K562 (cell line): Measurements from ENCODE around the gene HSBP1L1. TPM values are rescaled to one million over a fixed set of nuclear protein-coding genes. Genes with fewer than 3 reads are reported as not detected.

Source experiments
- ATAC-seq: fragments of 200-7000 bp; cut with Tn5 transposase; 3 replicates; pipeline ENCODE4 v1.9.1; 2020; ENCODE audit warnings: moderate library complexity
- BruUV-seq: library from RNA; stranded (reverse); fragments of 400-500 nt; replicated peaks from 2 replicates; lab custom pipeline; 2021; lab: Mats Ljungman, UMichigan
- CTCF ChIA-PET: fragments of 300-600 bp; formaldehyde crosslinking; extraction: SDS; loops from one replicate; lab custom pipeline; 2021; ENCODE audit warnings: low intra/inter-chr PET ratio; lab: Yijun Ruan, JAX
- POLR2A ChIA-PET: fragments of 300-600, 350-650 bp; sonication (Branson Sonifier 250); formaldehyde crosslinking; extraction: SDS; loops from one replicate; lab custom pipeline; 2021; ENCODE audit warnings: antibody characterized with exemption, inconsistent platforms; lab: Yijun Ruan, JAX
- DNase-seq, 4 experiments: peaks; one replicate each; pipeline versions ENCODE4 v3.0.0 to v3.0.0-alpha.2; 2011 to 2018; ENCODE audit warnings: low spot score in 3 of 4, mixed read lengths in 3 of 4; ENCODE audit errors: extremely low read depth in 1 of 4
- FAIRE-seq: peaks from 2 replicates; lab custom pipeline; 2011; peaks lifted over from hg19 to GRCh38; lab: Jason Lieb, UNC
- H2AFZ ChIP-seq: 2 replicates; pipeline ENCODE4 v1.6.0; 2011; ENCODE audit warnings: low read depth, low read length, control low read depth, inconsistent platforms
- H3K27ac ChIP-seq: fragments of 200-600 bp; 3 replicates; pipeline ENCODE4 v1.8.0; 2011; ENCODE audit warnings: low read depth, mild to moderate bottlenecking, control low read depth, inconsistent platforms, low read length, moderate library complexity, mixed read lengths; ENCODE audit errors: extremely low read depth
- H3K27me3 ChIP-seq, 2 experiments: fragments of 300-600 bp in 1 of 2; 2 replicates in 1 of 2; 3 replicates in 1 of 2; pipeline versions ENCODE4 v1.6.0 to v1.8.0; 2011; ENCODE audit warnings: inconsistent platforms in 2 of 2, low read length in 2 of 2, mild to moderate bottlenecking in 1 of 2, mixed read lengths in 1 of 2, moderate library complexity in 1 of 2; ENCODE audit not compliant: control insufficient read depth in 2 of 2, insufficient read depth in 2 of 2
- H3K36me3 ChIP-seq: fragments of 300-600 bp; 3 replicates; pipeline ENCODE4 v1.8.0; 2011; ENCODE audit warnings: mild to moderate bottlenecking, low read length, inconsistent platforms; ENCODE audit not compliant: control insufficient read depth, insufficient read depth
- H3K4me1 ChIP-seq, 2 experiments: fragments of 200-600 bp in 1 of 2; replicated peaks in 1 of 2; 2 replicates in 1 of 2; 3 replicates in 1 of 2; pipeline versions ENCODE4 v1.5.1 to v1.8.0; 2011; ENCODE audit warnings: inconsistent platforms in 2 of 2, low read length in 2 of 2, mild to moderate bottlenecking in 1 of 2, mixed read lengths in 1 of 2, moderate library complexity in 1 of 2; ENCODE audit not compliant: control insufficient read depth in 2 of 2, insufficient read depth in 2 of 2
- H3K4me2 ChIP-seq: 2 replicates; pipeline ENCODE4 v1.6.1; 2011; ENCODE audit warnings: low read length, control low read depth, inconsistent platforms, mixed read lengths; ENCODE audit not compliant: insufficient read depth
- H3K4me3 ChIP-seq: fragments of 200-600 bp; sonication (generic), shearing (Covaris generic); 2 replicates; pipeline ENCODE4 v1.5.1; 2016; ENCODE audit warnings: control low read depth, inconsistent platforms
- H3K79me2 ChIP-seq: fragments of 200-600 bp; 3 replicates; pipeline ENCODE4 v1.8.0; 2011; ENCODE audit warnings: low read length, inconsistent platforms; ENCODE audit not compliant: control insufficient read depth, insufficient read depth
- H3K9ac ChIP-seq, 2 experiments: 2 replicates each; pipeline versions ENCODE4 v1.6.0 to v1.6.1; 2011; ENCODE audit warnings: low read depth in 2 of 2, low read length in 2 of 2, control low read depth in 1 of 2, inconsistent platforms in 1 of 2, mild to moderate bottlenecking in 1 of 2, mixed read lengths in 1 of 2; ENCODE audit not compliant: insufficient read depth in 1 of 2
- H3K9me1 ChIP-seq: one replicate; pipeline ENCODE4 v1.6.0; 2011; ENCODE audit warnings: inconsistent platforms, mild to moderate bottlenecking, low read length, moderate library complexity; ENCODE audit not compliant: control insufficient read depth, insufficient read depth
- H3K9me3 ChIP-seq: replicated peaks from 2 replicates; pipeline ENCODE4 v1.5.1; 2011; ENCODE audit warnings: low read depth, low read length, inconsistent platforms; ENCODE audit not compliant: control insufficient read depth, insufficient read depth
- H4K20me1 ChIP-seq: replicated peaks from 2 replicates; pipeline ENCODE4 v1.6.1; 2011; ENCODE audit warnings: low read length, inconsistent platforms, mixed read lengths; ENCODE audit not compliant: control insufficient read depth, insufficient read depth
- TAF1 ChIP-seq: IDR thresholded peaks from 2 replicates; pipeline ENCODE4 v1.6.1; 2011; ENCODE audit warnings: mild to moderate bottlenecking, low read length, moderate library complexity; ENCODE audit not compliant: insufficient read depth, control insufficient read depth, severe bottlenecking; ENCODE audit errors: extremely low read depth
- WGBS: fragments of 100-300 bp; shearing (Covaris generic); methylation state at CpG from one replicate; pipeline ENCODE4 v1.1.6; 2016; ENCODE audit warnings: low coverage, mixed read lengths; ENCODE audit not compliant: insufficient coverage; ENCODE audit errors: missing lambda C conversion rate; 5-methylcytosine and 5-hydroxymethylcytosine counted together
- in situ Hi-C: fragments of 300-500 bp; cut with MboI; formaldehyde crosslinking; loops from 4 replicates; pipeline ENCODE4 v1.15.0; 2018; ENCODE audit warnings: inconsistent platforms, mixed read lengths
- intact Hi-C: fragments of 100-400 bp; cut with micrococcal nuclease; formaldehyde crosslinking; loops from 2 replicates; pipeline ENCODE4 v1.14.2; 2022
- polyA plus RNA-seq, 8 experiments: library from polyadenylated mRNA; depleted of rRNA in 4 of 8; stranded (reverse) in 5 of 8; unstranded in 3 of 8; fragments of >200 nt; fragmentation: Nextera tagmentation in 2 of 8; fragmentation: Illumina TruSeq in 1 of 8; extraction: Ambion mirVana in 2 of 8; extraction: Trizol in 1 of 8; gene quantifications; 2 replicates each; pipeline versions ENCODE4 v1.2.1 to v1.2.3, GENCODE V29; 2011 to 2014; ENCODE audit warnings: inconsistent platforms in 1 of 8, missing spikeins in 1 of 8
- total RNA-seq, 7 experiments: library from RNA; depleted of rRNA in 6 of 7; stranded (reverse); fragments of >200 nt in 6 of 7; fragmentation: Illumina TruSeq in 2 of 7; extraction: Trizol in 2 of 7; gene quantifications; 2 replicates each; pipeline versions ENCODE4 v1.2.1 to v1.2.3, GENCODE V29; 2011 to 2021; ENCODE audit warnings: low replicate concordance in 1 of 7
- TF ChIP-seq, protein P1 (sequence below): fragments of 250-450 bp; sonication (Bioruptor Pico); IDR thresholded peaks from 2 replicates; pipeline ENCODE4 v1.8.0; 2022; ENCODE audit warnings: inconsistent platforms, mild to moderate bottlenecking, moderate library complexity, borderline replicate concordance
- TF ChIP-seq, protein P2 (sequence below), 2 experiments: fragments of 450-650 bp; IDR thresholded peaks; 2 replicates each; pipeline ENCODE4 v1.6.1; 2018; ENCODE audit warnings: mild to moderate bottlenecking in 2 of 2, low read depth in 1 of 2; ENCODE audit not compliant: partially characterized antibody in 2 of 2

Gene HSBP1L1
- total and polyA plus RNA-seq, 9 of the 15 experiments (the other 6 are each of a cell fraction or from before 2014, with no cell fraction given) = 0.24 to 0.36 TPM; not detected in 7

DNA sequence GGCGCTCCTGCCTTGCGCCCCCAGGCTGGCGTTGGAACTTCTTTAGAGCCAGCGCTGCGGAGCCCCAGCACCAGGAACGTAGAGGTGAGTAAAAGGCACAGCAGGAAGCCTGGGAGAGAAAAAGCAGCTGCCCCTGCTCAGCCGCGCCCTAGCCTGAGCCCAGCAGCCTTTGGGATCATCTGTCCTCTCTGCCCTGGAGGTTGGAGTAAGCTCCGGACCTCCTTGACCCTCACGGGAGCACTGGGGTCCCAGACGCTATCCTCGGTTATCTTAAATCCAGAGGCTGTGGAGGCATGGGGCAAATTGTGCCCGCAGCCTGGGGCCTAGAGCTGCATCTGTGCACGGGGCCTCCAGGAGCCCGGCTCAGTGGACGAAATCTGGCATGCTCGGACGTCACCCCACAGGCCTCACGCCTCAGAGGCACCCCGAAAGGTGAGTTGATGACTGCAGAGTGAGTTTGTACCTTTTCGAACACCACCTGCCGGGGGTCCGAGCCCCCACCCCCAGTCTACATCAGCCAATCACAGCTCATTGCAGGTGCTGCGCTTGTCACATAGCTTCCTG is 11.4 kb upstream of the HSBP1L1 start:
- H2AFZ ChIP-seq = no peak overlapping the region
- H3K36me3 ChIP-seq = no peaks in the 10 kb centered on the region
- H3K4me1 ChIP-seq = peaks cover 6 to 28% of the 10 kb centered on the region in 2 experiments; a peak in 4 of 5 replicates
- TF ChIP-seq, protein P1, sequence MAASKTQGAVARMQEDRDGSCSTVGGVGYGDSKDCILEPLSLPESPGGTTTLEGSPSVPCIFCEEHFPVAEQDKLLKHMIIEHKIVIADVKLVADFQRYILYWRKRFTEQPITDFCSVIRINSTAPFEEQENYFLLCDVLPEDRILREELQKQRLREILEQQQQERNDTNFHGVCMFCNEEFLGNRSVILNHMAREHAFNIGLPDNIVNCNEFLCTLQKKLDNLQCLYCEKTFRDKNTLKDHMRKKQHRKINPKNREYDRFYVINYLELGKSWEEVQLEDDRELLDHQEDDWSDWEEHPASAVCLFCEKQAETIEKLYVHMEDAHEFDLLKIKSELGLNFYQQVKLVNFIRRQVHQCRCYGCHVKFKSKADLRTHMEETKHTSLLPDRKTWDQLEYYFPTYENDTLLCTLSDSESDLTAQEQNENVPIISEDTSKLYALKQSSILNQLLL (CRISPR knock-in tag) = no peak
- no peak for TF ChIP-seq TAF1
- TF ChIP-seq, protein P2, sequence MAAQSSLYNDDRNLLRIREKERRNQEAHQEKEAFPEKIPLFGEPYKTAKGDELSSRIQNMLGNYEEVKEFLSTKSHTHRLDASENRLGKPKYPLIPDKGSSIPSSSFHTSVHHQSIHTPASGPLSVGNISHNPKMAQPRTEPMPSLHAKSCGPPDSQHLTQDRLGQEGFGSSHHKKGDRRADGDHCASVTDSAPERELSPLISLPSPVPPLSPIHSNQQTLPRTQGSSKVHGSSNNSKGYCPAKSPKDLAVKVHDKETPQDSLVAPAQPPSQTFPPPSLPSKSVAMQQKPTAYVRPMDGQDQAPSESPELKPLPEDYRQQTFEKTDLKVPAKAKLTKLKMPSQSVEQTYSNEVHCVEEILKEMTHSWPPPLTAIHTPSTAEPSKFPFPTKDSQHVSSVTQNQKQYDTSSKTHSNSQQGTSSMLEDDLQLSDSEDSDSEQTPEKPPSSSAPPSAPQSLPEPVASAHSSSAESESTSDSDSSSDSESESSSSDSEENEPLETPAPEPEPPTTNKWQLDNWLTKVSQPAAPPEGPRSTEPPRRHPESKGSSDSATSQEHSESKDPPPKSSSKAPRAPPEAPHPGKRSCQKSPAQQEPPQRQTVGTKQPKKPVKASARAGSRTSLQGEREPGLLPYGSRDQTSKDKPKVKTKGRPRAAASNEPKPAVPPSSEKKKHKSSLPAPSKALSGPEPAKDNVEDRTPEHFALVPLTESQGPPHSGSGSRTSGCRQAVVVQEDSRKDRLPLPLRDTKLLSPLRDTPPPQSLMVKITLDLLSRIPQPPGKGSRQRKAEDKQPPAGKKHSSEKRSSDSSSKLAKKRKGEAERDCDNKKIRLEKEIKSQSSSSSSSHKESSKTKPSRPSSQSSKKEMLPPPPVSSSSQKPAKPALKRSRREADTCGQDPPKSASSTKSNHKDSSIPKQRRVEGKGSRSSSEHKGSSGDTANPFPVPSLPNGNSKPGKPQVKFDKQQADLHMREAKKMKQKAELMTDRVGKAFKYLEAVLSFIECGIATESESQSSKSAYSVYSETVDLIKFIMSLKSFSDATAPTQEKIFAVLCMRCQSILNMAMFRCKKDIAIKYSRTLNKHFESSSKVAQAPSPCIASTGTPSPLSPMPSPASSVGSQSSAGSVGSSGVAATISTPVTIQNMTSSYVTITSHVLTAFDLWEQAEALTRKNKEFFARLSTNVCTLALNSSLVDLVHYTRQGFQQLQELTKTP (IDR thresholded peaks at IDR 0.05; ENCODE audit: low read depth in 1 of 2, partially characterized antibody in 2 of 2) = no peak
- no peak for ATAC-seq
- in situ Hi-C loops = no loop called here
- no peaks in the 10 kb centered on the region for H3K9me3 ChIP-seq
- intact Hi-C loops = no loop called here
- BruUV-seq = no TSS peak
- H3K4me3 ChIP-seq = no peak overlapping the region
- no peak for DNase-seq
- H3K27ac ChIP-seq = no peak overlapping the region
- H3K79me2 ChIP-seq = peaks cover 8% of the 10 kb centered on the region; the same call in 1 of the 3 replicates
- no peak overlapping the region for H3K4me2 ChIP-seq
- CTCF ChIA-PET = no interaction called here
- FAIRE-seq = no peak
- H3K9me1 ChIP-seq = no peaks in the 10 kb centered on the region
- POLR2A ChIA-PET = interaction anchor here (0.6 kb wide), 1 partner anchor 248 kb away, joined by 3 read pairs; no protein-coding TSS in a partner anchor
- H3K9ac ChIP-seq = no peak overlapping the region
- H3K27me3 ChIP-seq = no peaks in the 10 kb centered on the region
- no peaks in the 10 kb centered on the region for H4K20me1 ChIP-seq
- 79% methylated on average over 12 of the region's 24 CpGs for WGBS
